Activated naive CD8-positive, alpha-beta T cell treated with anti-CD3 and anti-CD28 coated beads, Interleukin-2, amount 10 ng/mL, durations not matched to agents 7 days and 5 days (primary cell): Measurements from ENCODE around the gene TRIP12. TPM values are rescaled to one million over a fixed set of nuclear protein-coding genes. Genes with fewer than 3 reads are reported as not detected.
"Not testable (repeated sequence)": the region's sequence is repeated elsewhere in the genome, so short reads cannot be mapped to it uniquely, and the experiment has no call there.

Experiments
- ATAC-seq: fragments of 150-1000 bp; cut with Tn5 transposase; one replicate; pipeline ENCODE4 v1.10.0; 2021; ENCODE audit warnings: low read depth, moderate library complexity
- POLR2A ChIA-PET: fragments of 350-600 bp; sonication (Branson Sonifier 250); formaldehyde crosslinking; loops from one replicate; lab custom pipeline; 2021; ENCODE audit warnings: antibody characterized with exemption; lab: Charles Lee
- DNase-seq: peaks from one replicate; pipeline ENCODE4 v3.0.0; 2021
- H3K27ac Mint-ChIP-seq: one replicate; pipeline ENCODE4 v1.8.0; 2022; ENCODE audit warnings: mild to moderate bottlenecking, mixed read lengths
- H3K27me3 Mint-ChIP-seq: one replicate; pipeline ENCODE4 v1.8.0; 2022; ENCODE audit warnings: mild to moderate bottlenecking, moderate library complexity, mixed read lengths
- H3K36me3 Mint-ChIP-seq: one replicate; pipeline ENCODE4 v1.8.0; 2021; ENCODE audit warnings: mild to moderate bottlenecking, mixed read lengths
- H3K4me1 Mint-ChIP-seq: one replicate; pipeline ENCODE4 v1.8.0; 2021; ENCODE audit warnings: mixed read lengths
- H3K4me3 Mint-ChIP-seq: one replicate; pipeline ENCODE4 v1.8.0; 2022; ENCODE audit warnings: mild to moderate bottlenecking, moderate library complexity, mixed read lengths
- H3K9me3 Mint-ChIP-seq: one replicate; pipeline ENCODE4 v1.8.0; 2021; ENCODE audit warnings: mixed read lengths
- total RNA-seq, 2 experiments: library from RNA; stranded (reverse); gene quantifications; one replicate each; pipeline ENCODE4 v1.2.3, GENCODE V29; 2021

TRIP12 gene
- total RNA-seq, 2 experiments from 2014 or later: 215 to 220 TPM

DNA sequence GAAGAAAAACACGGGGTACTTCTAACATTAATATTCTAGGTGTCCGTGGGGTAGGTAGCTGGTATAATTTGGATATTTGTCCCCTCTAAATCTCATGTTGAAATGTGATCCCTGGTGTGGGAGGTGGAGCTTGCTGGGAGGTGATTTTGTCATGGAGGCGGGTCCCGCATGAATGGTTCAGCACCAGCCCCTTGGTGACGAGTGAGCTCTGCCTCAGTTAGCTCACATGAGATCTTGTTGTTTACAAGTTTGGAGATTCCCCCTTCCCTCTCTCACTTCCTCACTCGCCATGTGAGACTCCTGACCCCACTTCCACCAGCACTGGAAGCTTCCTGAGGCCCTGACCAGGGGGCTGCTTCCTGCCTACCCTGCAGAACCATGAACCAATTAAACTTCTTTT, 172.0 kb downstream of the TRIP12 start:
- Mint-ChIP-seq H3K4me1 (peaks cover 3% of the 10 kb centered on the region), H3K27me3 (peaks cover 4% of the 10 kb centered on the region), H3K4me3 (no peak overlapping the region), H3K9me3 (no peaks in the 10 kb centered on the region), H3K27ac (no peak overlapping the region), H3K36me3 (peaks cover 3% of the 10 kb centered on the region)
- POLR2A ChIA-PET: interaction anchor here (0.7 kb wide), 1 partner anchor 161 kb away, joined by 3 read pairs; no protein-coding TSS in a partner anchor
- DNase-seq: no peak
- ATAC-seq: no peak

DNA sequence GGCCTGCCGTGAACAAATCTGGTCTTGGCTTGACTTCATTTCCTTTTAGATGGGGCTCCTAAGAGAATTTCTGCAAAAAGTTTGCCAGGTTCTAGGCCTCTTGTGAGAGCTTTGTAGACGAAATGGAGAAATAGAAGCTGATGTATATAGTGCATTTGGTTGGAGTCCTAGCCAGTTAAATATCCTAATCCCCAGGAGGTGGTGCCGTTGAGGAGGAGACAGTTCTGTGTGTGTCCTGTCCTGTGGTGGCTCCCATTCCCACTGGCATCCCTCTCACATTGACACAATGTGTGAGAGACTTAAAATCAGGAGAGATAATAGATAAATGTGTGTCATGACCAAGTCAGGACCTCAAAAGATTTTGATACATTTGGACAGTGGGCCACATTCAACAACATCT, 172.9 kb downstream of the TRIP12 start:
- no peak for ATAC-seq

DNA sequence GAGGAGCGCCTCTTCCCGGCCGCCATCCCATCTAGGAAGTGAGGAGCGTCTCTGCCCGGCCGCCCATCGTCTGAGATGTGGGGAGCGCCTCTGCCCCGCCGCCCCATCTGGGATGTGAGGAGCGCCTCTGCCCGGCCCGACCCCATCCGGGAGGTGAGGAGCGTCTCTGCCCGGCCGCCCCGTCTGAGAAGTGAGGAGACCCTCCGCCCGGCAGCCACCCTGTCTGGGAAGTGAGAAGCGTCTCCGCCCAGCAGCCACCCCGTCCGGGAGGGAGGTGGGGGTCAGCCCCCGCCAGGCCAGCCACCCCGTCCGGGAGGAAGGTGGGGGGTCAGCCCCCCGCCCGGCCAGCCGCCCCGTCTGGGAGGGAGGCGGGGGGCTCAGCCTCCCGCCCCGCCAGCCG, 179.1 kb downstream of the TRIP12 start:
- H3K9me3 Mint-ChIP-seq, H3K36me3 Mint-ChIP-seq, DNase-seq, H3K27me3 Mint-ChIP-seq, H3K4me1 Mint-ChIP-seq, H3K4me3 Mint-ChIP-seq, H3K27ac Mint-ChIP-seq, ATAC-seq, POLR2A ChIA-PET: not testable (repeated sequence)

More for the DNA sequence above, 172.9 kb downstream of the TRIP12 start:
- no peaks in the 10 kb centered on the region for H3K9me3 Mint-ChIP-seq
- no peak for DNase-seq
- H3K27me3 Mint-ChIP-seq: peaks cover 4% of the 10 kb centered on the region
- H3K4me3 Mint-ChIP-seq: no peak overlapping the region
- H3K36me3 Mint-ChIP-seq: peaks cover 3% of the 10 kb centered on the region
- peaks cover 3% of the 10 kb centered on the region for H3K4me1 Mint-ChIP-seq
- POLR2A ChIA-PET: interaction anchor here (0.7 kb wide), 1 partner anchor 162 kb away, joined by 3 read pairs; no protein-coding TSS in a partner anchor
- no peak overlapping the region for H3K27ac Mint-ChIP-seq

DNA sequence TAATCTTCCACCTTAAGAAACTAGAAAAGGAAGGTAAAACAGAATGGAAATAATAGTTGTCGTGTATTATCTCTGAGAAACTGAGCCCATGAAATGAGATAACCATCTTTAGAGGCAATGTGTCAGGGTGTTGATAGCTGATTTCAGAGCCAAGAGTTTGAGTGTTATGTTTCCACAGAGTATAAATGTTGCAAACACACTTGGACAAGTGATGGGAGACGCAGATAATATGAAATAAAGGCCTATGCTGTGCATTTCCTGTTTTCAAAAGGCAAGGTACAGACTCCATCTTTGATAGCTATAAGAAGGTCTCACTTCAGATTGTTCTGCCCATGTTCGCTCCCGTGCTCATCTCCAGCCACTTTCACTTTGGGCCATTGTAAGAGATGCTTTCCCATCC, 181.5 kb downstream of the TRIP12 start:
- H3K27me3 Mint-ChIP-seq: peaks cover 4% of the 10 kb centered on the region
- H3K4me1 Mint-ChIP-seq: no peaks in the 10 kb centered on the region
- H3K4me3 Mint-ChIP-seq: no peak overlapping the region
- POLR2A ChIA-PET: no interaction called here
- peaks cover 11% of the 10 kb centered on the region for H3K9me3 Mint-ChIP-seq
- DNase-seq: no peak
- H3K27ac Mint-ChIP-seq: no peak overlapping the region
- no peak for ATAC-seq
- no peaks in the 10 kb centered on the region for H3K36me3 Mint-ChIP-seq

DNA sequence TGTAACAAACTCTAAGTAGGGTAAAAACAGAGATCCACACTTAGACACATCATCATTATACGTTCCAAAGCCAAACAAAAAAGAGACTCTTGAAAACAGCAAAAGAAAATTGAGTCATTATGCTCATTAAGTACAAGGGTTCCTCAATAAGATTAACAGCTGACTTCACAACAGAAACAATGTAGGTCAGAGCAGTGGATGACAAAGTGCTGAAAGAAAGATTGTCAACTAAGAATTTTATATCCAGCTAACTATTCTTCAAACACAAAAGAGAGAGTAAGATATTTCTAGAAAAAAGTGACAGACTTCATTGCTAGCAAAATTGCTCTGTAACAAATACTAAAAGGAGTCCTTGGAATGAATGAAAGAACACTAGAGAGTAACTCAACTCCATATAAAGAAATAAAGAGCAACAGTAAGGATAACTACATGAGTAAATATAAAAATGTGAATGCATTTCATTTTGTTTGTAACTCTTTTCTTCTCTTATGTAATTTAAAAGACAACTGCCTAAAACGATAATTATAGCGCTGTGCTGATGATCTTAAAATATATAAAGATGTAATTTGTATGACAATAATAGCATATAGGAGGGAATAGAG, 183.7 kb downstream of the TRIP12 start:
- POLR2A ChIA-PET: no interaction called here
- peaks cover 11% of the 10 kb centered on the region for H3K9me3 Mint-ChIP-seq
- DNase-seq (no peak), ATAC-seq (no peak)
- no peak overlapping the region for H3K4me3 Mint-ChIP-seq
- no peak overlapping the region for H3K27ac Mint-ChIP-seq
- peaks cover 3% of the 10 kb centered on the region for H3K4me1 Mint-ChIP-seq
- H3K27me3 Mint-ChIP-seq: no peaks in the 10 kb centered on the region
- no peaks in the 10 kb centered on the region for H3K36me3 Mint-ChIP-seq

DNA sequence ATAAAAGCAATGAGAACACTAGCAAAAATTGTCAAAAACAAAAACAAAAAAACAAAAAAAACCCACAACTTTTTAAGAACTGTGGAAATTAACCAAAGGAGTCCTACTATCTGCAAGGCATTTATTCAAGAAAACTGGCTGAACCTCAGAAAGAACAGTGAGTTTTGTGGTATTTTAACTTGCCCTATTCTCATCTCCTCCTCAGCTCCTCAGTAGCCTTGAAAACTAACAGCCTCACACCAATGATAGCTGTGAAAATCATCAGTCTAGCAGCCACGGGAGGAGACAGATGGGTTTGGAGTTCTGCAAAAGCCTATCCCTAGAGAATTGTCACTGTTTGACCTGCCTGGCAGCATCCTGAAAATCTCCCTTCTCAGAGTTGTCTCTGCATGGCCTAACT, 187.4 kb downstream of the TRIP12 start:
- H3K4me3 Mint-ChIP-seq: no peak overlapping the region
- ATAC-seq (no peak), DNase-seq (no peak)
- H3K9me3 Mint-ChIP-seq: peaks cover 11% of the 10 kb centered on the region
- H3K27me3 Mint-ChIP-seq: peaks cover 3% of the 10 kb centered on the region
- POLR2A ChIA-PET: no interaction called here
- peaks cover 3% of the 10 kb centered on the region for H3K4me1 Mint-ChIP-seq
- H3K36me3 Mint-ChIP-seq: no peaks in the 10 kb centered on the region
- no peak overlapping the region for H3K27ac Mint-ChIP-seq

DNA sequence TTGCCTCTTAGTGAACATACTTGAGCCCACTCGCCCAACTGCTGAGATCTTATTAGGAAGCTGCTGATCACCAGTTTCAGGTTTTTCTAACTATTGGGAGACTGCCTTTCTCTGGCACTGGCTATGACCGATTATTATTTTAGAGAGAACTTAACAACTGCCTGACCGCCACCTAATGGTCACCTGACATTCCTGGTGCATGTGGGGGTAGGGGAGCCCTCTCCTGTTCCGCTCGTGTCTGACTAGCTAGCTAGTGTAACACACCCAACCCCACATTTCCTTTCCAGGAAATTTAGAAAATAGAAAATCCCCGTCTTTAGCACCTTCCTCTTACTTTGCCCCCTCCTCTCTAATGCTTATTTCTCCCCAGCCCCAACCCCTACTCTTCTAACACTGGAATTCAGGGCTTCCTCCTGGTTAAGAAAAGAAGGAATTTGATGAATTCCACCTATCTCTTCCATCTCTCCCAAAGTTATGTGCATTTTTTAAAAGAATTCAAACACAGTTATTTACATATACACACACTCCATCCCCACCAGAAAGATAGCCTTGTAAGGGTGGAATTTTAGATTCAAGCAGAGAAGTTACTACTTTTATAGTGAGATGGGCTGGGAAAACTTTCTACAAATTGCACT, 188.1 kb downstream of the TRIP12 start:
- peaks cover 11% of the 10 kb centered on the region for H3K9me3 Mint-ChIP-seq
- POLR2A ChIA-PET: no interaction called here

DNA sequence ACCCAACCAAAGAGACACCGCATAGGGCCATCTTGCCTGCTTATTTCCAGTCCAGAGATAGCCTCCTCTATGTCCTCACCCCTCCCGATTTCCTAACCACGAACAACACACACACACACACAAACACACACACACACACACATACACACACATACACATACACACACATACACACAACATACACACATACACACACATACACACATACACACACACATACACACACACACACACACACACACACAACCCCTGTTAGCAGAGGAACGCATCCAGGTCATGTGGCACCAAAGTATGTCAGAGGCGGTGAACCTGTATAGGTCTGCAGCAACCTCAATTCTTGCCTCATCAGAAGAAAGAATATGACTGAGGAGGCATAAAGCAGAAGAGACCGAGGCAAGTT, 188.9 kb downstream of the TRIP12 start:
- H3K27ac Mint-ChIP-seq: no peak overlapping the region
- no peaks in the 10 kb centered on the region for H3K36me3 Mint-ChIP-seq
- POLR2A ChIA-PET: no interaction called here
- ATAC-seq: no peak
- H3K9me3 Mint-ChIP-seq: peaks cover 10% of the 10 kb centered on the region
- H3K4me3 Mint-ChIP-seq: no peak overlapping the region
- peaks cover 3% of the 10 kb centered on the region for H3K4me1 Mint-ChIP-seq
- peaks cover 3% of the 10 kb centered on the region for H3K27me3 Mint-ChIP-seq
- DNase-seq: no peak

More for the DNA sequence above, 188.1 kb downstream of the TRIP12 start:
- ATAC-seq (no peak), DNase-seq (no peak)
- Mint-ChIP-seq H3K4me3 (no peak overlapping the region), H3K27me3 (peaks cover 3% of the 10 kb centered on the region), H3K36me3 (no peaks in the 10 kb centered on the region), H3K4me1 (peaks cover 3% of the 10 kb centered on the region), H3K27ac (no peak overlapping the region)

DNA sequence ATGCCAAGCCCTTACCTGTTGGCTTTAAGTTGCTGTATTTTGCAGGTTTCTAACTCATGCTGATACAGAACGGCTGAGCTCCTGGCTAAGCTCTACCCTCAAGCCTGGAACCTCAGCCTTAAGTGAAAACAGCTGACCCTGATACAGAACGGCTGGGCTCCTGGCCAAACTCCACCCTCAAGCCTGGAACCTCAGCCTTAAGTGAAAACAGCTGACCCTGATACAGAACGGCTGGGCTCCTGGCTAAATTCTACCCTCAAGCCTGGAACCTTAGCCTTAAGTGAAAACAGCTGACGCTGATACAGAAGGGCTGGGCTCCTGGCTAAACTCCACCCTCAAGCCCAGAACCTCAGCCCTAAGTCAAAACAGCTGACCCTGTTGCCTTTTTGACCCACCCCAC, 189.9 kb downstream of the TRIP12 start:
- peaks cover 2% of the 10 kb centered on the region for H3K9me3 Mint-ChIP-seq
- POLR2A ChIA-PET: no interaction called here
- H3K27me3 Mint-ChIP-seq: peaks cover 3% of the 10 kb centered on the region
- ATAC-seq (no peak), DNase-seq (no peak)
- H3K36me3 Mint-ChIP-seq: no peaks in the 10 kb centered on the region
- H3K4me1 Mint-ChIP-seq: peaks cover 3% of the 10 kb centered on the region
- H3K27ac Mint-ChIP-seq: no peak overlapping the region
- no peak overlapping the region for H3K4me3 Mint-ChIP-seq

DNA sequence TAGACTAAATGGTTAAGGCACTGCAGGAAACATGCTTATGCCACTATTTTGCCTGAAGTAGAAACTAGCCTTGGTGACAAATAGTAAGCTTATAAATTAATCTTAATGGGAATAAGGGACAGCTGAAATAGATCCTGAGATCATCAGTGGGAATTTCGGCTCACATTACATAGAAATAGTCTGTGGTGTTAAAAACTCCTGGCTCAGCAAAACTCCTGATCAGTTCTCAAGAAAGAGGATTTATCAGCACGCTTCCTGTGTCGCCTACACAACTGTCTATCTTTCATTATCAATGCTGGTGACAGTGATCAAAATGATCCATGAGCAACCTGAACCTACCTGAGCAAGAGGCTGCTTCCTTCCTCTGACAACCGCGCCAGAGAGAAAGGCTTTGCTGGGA, 190.4 kb downstream of the TRIP12 start:
- Mint-ChIP-seq H3K36me3 (no peaks in the 10 kb centered on the region), H3K27me3 (peaks cover 3% of the 10 kb centered on the region), H3K4me1 (peaks cover 3% of the 10 kb centered on the region), H3K9me3 (no peaks in the 10 kb centered on the region), H3K4me3 (no peak overlapping the region), H3K27ac (no peak overlapping the region)
- ATAC-seq (no peak), DNase-seq (no peak)
- POLR2A ChIA-PET: no interaction called here

DNA sequence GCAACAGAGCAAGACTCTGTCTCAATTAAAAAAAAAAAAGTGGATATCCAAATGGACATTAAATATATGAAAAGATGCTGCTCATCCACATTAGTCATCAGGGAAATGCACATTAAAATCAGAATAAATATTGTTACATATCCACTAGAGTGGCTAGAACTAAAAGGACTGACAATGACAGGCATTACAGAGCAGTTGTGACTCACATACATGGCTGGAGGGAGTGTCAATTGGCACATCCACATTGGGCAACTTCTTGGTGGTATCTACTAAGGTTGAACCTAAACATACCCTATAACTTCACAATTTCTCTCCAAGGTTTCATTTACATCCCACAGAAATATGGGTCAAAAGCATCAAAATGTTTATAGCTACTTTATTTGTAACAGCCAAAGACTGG, 193.4 kb downstream of the TRIP12 start:
- POLR2A ChIA-PET: no interaction called here
- Mint-ChIP-seq H3K4me3 (no peak overlapping the region), H3K27ac (no peak overlapping the region), H3K9me3 (no peaks in the 10 kb centered on the region), H3K27me3 (peaks cover 8% of the 10 kb centered on the region), H3K4me1 (peaks cover 10% of the 10 kb centered on the region), H3K36me3 (no peaks in the 10 kb centered on the region)
- ATAC-seq (no peak), DNase-seq (no peak)

DNA sequence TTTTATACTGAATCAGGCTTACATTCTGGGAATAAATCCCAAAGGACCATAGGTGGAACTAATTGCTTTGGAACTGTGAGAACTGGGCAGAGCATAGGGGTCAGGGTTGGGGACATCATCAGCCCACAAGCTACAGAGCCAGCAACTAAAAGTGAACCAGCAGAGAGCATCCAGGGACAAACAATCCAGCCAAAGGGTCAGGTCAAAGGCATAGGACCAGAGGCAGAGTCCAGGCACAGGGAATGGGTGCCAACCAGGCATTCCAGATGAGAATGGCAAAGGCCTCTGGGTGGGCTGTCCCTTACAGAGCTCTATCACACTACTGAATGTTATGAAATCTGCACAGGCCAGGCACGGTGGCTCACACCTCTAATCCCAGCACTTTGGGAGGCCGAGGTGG, 195.2 kb downstream of the TRIP12 start:
- peaks cover 9% of the 10 kb centered on the region for H3K4me1 Mint-ChIP-seq
- DNase-seq (no peak), ATAC-seq (no peak)
- no peak overlapping the region for H3K27ac Mint-ChIP-seq
- peaks cover 7% of the 10 kb centered on the region for H3K27me3 Mint-ChIP-seq
- no peak overlapping the region for H3K4me3 Mint-ChIP-seq
- H3K36me3 Mint-ChIP-seq: no peaks in the 10 kb centered on the region
- POLR2A ChIA-PET: no interaction called here
- no peaks in the 10 kb centered on the region for H3K9me3 Mint-ChIP-seq

DNA sequence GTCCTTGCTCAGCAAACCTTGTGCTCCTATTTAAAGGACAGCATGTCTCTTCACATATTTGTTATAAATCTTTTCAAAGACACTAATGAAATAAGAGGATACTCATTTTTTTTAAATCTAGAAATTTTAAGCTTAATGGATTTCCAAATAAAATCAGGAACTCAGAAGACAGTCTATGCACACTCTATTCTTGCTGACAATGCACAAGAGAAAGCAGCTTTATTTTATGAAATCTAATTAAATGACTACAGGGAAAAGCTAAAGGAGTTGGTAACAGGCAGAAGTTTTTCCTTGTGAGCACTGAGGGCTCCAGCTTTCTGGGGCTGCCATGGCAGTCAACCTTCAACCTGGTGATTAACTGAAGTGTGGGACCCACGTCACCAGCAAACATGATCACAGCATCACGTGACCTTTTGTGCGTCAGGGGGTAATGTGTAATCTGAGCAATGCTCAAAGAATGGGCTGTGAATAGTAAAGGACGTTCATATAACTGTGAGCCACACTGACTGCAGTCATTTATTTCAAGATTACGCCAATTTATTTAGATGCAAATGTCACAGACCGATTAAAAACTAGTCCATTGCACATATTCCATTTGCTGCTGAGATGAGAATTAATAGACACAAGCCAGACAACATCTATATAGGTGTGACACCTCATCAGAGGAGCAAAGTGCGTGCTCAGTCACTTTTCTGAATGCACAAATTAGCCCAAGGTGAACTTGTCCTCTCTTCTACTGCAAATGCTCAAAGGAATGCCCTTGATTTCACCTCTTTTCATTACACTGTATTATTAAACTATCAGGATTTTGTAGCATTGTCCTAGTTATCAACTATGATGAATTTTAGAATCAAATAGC, 195.9 kb downstream of the TRIP12 start:
- Mint-ChIP-seq H3K9me3 (no peaks in the 10 kb centered on the region), H3K27me3 (peaks cover 7% of the 10 kb centered on the region), H3K4me3 (no peak overlapping the region), H3K36me3 (no peaks in the 10 kb centered on the region), H3K27ac (no peak overlapping the region), H3K4me1 (peaks cover 9% of the 10 kb centered on the region)
- no peak for DNase-seq
- no peak for ATAC-seq
- POLR2A ChIA-PET: no interaction called here
